ENCODE data around the gene MKNK1.

MKNK1 gene

DNA sequence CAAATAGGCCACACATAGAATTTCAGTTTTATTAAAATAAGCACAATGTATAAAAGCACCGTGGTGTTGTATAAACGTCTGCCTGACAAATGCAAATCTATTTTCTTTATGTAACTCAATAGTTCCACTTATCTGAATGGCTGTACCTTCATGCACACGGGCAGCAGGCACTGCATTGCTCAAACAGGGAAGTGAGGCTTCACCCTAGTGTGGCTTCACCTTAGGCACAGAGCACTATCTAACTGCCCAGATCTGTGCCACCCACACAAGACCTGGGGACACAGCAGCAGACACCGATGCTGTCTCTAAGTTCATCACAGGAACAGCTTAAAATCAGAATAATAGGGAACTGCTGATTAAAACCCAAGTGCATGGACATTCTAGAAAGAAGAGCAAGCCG is 46.7 kb downstream of the MKNK1 start:
- DNase-seq: no peak

DNA sequence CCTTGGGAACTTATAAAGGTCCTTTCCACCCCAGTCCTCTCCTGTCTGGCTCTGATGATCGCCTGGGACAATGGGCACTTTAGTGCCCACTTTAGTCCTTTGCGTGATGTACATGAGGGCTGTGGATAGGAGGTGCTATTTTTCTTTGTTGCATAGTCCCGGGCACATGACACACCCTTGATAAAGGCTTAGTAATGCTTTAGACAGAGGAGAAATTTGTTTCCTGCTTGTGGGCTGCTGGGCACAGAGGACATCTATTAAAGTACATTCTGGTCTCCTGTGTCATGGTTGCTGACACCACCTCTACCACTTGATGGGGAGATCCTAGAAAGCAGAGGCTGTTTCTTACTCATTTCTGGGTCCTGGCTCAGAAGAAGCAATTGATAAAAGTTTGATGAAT is 47.2 kb downstream of the MKNK1 start:
- DNase-seq: no peak

DNA sequence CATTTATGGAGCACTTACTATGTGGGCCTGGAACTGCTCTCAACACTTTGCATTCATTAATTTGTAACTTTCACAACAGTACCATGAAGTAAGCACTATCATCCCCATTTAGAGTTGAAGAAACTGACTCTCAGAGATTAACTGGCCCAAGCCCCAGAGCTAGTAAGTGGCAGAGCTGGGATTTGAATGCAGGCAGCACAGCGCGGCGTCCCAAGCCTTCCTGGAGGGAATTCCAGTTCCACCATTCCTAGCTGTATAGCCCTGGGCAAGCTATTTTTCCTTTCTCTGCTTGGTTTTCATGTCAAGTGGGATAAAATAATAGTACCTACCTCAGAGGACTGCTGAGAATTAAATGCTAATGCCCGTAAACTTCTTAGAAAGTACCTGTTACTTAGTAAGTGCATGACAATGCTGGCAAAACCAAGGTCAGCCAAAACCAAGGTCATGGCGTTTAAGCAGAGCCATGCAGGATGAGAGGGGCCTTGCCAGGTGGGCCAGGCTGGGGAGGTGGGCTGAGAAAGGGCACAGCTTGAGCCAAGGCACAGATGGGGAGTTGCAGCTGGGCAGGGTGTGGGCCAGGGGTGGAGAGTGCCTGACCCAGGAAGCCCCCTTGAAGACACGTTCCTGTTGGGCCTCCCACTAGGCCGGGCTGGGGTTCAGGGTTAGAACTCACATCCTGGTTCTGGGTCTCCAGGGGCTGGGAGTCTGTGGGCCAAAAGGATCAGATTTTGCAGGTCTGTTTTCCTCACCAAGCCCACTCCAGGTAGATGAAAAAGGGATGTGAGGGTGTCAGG is 48.0 kb downstream of the MKNK1 start:
- DNase-seq: no peak

DNA sequence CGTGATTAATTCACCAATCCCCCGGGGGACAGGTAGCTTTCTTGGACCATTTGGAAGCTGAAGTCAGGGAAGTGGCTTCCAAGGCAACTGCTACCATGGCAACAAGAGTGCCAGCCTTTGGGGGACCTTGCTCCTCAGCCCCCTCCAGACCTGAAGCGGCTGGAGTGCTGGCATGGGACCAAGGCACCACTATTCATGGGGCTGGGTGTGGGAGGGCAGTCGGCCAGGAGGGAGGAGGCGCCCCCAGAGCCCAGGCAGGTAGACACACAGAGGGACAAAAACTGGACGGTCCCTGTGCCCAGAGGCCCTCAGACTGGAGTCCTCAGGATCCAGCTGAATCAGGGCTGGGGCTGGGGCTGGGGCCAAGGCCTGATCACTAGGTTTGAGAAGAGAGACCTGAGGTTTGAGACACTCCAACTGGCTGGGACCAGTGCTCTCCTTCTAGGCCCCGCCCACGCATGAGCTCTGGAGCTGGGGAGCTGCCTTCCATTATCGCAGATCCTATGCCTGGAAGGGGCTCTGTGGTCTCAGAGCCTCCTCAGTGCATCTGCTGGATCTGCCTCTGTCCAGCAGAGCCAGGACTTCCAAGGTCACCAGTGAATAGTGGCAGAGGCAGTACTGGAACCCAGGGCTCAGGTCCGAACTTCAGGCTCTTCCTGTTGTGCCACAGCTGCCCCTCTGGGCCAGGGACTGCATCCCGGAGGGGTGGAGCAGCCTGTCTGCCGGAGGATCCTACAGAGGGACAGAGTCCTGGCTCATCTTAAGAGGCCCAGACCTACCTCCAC is 49.3 kb downstream of the MKNK1 start:
- no peak for DNase-seq

DNA sequence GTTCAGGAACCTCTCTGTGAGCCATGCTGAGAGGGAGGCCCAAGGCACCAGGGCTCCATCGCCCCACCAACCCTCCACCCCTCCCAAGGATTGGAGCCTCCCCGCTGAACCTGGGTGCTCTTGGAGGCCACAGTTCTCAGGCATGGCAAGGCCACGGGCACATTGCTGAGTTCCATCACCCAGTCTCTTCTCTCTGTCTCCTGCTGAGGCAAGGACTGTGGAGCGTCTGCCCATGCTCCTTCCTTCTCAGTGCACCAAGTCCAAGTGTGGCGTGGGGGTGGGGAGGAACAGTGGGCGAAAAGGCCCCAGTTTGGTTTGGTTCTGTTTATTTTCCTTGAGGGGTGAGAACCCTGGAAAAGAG is 49.9 kb downstream of the MKNK1 start:
- no peak for DNase-seq

DNA sequence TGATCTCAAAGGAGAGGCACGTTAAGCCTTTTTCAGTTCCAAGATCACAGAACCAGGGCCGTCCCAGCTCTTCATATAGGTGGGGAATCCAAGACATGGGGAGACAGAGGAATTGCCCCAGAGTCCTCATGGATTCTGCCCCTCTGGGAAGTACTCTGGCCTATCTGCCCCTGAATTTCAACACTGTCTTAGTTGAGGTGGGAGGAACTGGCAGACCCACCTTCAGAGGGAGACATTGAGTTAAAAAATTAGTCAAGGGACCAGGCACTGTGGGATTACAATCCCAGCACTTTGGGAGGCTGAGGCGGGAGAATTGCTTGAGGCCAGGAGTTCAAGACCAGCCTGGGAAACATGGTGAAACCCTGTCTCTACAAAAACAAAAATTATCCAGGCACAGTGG is 50.6 kb downstream of the MKNK1 start:
- DNase-seq: peak; percentile 22

DNA sequence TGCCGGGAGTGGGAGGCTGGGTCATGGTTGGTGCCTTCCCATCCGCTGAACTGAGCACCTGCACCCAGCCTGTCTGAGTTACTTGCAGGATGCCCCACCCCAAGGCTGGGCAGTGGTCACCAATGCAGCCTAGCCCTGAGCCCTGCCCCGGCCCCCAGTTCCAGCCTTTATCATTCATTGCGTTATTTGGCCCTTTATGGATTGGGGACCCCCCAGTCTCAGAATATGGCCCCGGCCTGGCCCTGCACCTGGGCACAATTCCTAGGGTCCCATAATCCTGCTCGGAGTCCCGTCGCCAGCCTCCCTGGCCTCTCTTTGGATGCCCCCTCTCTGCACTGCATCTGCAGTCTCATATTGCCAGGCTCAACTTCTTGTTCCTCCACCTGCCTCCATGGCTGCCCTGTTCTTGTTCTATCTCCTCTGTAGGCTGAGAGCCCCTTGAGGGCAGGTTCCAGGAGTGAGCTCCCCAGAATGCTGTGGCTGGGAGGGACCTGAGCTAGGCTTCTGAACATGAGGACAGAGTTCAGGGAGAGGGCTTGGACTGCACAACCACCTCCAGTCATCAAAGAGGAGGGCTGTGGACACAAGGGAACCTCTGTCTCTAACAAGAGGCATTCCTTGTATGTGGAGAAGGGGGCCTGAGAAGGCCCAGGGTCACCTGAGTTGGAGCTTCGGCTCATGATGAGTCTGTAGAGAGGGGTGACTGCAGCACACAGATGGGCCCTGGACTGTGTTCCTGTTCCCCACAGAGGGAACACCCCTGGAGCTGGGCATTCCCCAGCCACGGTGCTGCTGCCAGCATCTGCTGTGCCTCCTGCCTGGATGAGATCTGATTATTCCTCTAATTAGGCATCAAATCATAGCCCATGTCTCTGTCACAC is 51.5 kb downstream of the MKNK1 start:
- peak; percentile 21 for DNase-seq

DNA sequence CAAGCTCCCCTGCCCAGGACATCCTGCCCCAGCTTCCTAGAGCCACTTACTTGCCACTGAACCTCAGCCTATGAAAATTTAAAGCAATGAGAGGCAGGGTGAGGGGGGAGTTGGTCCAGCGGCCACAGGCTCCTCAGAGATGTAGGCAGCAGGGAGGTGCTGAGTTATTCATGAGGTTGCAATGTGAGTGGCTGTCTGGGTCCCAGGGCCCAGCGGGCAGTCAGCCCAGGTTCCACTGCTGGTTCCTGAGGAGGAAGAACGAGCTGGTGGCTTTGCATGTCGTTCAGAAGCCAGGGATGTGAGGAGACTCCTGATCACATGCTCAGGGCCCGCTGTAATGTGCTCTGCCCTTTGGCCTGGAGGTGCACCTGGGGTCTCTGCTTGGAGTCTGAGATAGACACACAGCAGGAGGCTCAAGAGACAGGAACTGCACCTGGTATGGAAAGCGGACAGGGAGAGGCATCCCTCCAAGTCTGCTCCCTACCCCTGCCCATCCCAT is 52.4 kb downstream of the MKNK1 start, which contains the start of gene KNCN:
Gene KNCN, minus strand, starts transcription at position 51 of the 499 bp plus-strand sequence. CDS start 432 bp downstream, outside the sequence.
- no peak for DNase-seq

DNA sequence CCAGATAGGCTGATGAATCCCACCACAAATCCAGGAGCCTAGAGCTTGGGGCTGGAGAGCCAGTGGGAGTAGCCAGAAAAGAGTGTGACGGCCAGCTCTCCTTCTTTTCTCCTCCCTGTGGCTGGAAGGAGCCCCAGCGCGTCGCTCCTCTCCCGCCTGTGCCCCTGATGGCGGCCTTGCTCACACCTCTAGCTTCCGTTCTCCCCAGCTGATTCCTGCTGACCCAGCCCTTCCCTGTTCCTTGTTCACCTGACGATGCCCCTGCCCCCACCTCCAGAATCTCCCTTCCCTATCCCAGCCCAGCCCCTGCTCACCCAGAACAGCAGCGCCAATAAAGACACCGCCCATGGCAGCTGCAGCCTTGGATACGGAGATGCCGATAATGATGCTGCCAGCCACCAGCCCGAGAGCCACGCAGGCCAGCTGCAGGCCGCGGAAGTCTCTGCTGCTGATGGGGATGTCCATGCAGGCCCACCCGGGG is 53.3 kb downstream of the MKNK1 start:
- DNase-seq: no peak

DNA sequence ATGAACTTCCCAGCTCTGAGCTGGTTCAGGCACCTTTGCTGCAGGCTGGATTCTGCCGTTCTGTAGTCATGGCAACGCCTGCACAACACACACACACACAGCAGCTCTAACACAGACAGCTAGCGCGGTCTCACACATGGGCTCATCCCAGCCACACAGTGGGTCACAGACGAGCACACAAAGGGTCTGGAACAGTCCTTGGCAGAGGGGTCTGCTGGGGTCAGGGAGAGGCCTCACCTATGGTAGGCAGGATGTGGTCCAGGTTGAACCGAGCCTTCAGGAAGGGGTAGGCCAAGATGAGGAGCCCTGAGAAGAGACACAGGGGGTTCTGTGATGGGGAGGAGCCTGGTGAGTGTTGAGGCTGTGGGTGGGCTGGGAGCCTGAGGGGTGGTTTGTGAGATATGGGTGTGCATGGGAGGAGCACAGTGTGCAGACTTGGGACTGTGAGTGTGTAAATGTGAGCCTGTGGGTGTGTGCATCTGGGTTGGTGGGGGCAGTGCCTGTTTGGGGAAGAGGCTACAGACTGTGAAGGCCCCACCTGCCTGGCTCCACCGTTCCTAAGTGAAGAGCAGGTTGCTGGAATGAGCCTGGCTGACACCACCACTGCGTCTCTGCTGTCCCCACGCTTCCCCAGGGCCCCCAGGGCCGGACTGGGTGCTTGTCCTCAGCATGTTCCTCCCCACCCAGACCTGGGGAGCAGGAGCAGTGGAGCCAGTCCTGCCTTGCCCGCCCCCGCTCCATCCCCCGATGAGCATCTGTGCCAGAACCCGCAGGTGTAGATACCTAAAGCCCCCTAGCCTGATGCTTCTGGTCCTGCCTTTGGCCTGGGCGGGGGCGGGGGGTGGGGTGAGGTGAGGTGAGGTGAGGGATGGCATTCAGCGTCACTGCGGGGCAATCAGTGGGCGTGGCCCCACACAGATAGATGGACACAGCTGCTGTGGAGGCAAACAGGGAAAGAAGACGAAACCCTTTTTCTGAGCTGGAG is 54.1 kb downstream of the MKNK1 start:
- DNase-seq: peak; percentile 60

DNA sequence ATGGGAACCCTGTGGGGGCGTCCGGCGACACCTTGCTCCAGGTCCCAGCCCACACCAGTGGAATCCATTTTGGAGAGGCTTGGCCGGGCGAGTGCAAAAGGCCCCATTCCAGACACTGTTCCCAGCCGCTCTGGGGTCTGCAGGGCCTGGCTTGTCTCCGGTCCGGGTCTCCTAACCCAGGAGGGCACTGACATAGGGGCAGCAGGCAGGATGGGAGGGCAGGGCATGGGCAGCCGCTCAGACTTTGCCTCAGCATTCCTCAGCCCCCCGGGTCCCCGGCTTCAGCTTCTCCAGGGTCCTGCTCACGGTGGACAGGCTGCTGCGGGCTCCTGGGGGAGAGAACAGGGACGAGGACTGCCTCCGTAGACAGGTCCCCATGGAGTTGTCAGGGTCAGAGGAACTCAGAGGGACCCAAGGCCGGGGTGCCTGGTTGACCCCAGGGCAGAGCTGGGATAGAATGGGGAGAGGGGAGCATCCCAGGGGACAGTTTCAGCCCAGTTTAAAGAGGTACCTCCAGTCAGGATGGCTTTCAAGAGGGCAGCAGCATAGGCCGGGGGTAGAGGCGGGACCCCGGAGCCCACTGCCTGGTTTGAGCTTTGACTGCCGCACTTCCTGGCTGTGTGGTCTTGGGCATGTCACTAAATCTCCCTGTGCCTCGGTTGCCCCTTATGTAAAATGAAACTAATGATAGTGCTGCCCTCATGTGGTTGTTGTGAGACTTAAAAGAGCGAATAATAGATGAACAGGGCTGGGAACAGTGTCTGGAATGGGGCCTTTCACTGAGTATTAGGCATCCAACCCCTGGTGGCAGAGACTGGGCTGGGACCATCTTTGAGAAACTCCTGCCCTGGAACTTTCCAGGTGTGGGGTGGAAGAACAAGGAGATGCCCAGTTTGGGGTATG is 56.3 kb downstream of the MKNK1 start:
- peak; percentile 81 for DNase-seq

DNA sequence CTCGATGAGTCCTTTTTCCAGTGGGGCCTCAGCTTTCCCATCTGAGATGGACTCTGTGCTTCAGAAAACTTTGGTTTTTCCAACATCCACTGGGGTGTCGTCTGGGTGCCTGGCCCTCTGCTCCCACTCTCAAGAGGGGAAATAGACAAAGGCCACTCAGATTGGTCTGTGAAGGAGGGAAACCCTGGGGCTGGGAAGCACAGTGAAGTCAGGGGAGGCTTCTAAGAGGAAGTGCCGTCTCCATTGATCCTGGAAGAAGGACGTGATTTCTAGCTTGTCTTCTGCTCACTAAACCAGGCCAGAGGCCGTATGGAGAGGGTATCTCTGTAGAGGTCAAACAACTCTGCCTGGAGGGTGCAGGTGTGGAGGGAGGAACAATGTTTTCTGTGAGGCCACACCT is 57.9 kb downstream of the MKNK1 start:
- DNase-seq: no peak

DNA sequence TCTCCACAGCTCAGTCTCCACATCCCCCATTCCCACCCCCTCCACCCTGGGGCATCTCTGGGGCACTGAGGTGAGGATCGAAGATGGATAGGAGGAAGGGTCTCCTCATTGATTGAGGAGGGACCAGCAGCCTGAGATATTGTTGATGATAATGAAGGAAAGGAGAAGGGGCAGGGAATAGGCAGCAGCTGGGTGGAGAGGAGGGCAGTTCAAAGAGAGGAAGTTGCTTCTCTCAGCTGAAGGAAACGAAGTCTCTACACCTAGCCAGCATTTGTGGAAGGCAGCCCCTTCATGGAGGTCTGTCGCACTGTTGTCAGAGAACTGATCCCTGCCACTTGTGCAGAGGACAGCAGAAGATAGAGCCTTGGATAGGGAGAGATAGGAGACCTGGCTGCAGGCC is 58.3 kb downstream of the MKNK1 start:
- DNase-seq: no peak

DNA sequence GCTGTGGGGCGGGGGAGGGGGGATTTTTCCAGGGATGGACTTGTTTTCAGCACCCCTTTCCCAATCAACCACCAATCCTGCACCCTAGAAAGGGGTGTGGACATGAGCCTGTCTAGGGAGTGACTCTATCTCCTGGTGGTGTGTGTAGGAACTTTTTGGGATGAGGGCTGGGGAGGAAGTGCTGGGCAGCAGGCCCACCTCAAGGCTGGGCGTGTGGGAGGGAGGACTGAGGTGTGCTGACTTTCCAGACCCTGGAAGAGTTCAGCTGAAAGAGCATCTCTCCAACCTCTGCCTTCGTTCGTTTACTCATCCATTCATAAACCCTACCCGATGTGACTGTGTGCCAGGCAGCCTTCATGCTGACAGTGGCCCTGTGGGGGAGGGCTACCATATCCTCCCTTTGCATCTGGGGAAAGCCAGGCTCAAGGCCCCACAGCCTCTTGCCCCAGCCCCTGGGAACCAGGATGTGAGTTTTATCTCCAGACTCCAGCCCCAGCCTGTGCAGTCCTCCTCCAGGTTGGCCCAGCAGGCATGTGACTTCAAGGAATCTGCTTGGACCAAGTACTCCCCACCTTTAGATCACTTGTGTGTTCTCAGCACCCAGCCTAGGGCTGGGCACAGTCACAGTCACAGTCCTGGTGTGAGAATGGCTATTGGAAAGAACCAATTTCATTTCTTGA is 59.4 kb downstream of the MKNK1 start:
- DNase-seq: no peak

DNA sequence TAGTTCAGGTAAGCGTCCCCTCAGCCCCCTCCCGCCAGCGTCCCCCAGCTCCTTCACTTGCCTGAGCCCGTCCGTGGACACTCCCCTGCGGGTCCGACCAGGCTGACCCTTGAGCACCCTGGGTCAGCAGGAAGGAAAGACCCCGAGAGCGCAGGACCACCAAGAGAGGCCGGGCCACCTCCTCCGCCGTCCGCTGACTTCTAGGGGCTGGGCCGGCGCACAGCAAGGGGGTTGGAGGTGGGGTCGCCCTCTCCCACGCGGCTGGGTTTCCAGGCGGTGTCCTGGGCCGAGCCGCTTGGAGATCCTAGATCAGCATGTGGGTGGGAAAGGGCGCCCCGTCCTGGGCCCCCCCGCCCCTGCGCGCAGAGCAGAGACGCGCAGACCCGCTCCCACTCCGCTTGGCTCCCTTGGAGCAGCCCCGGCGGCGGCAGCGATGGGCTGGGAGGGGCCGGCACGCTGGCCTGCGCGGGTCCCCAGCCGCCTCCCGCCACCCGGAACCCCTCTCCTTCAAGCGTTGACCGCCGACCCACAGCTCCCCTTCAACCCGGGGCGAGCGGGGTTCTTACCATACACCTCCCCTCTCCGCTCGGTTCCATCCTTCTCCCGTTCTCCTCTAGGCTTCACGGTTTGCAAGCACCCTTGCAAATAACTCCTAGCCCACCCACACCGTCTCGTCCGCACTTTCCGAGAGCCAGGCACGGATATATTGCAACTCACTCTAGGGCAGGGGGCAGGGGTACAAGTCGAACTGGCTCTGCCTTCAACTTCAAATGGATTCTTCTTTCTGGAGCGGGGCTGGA is 60.1 kb downstream of the MKNK1 start:
- no peak for DNase-seq

DNA sequence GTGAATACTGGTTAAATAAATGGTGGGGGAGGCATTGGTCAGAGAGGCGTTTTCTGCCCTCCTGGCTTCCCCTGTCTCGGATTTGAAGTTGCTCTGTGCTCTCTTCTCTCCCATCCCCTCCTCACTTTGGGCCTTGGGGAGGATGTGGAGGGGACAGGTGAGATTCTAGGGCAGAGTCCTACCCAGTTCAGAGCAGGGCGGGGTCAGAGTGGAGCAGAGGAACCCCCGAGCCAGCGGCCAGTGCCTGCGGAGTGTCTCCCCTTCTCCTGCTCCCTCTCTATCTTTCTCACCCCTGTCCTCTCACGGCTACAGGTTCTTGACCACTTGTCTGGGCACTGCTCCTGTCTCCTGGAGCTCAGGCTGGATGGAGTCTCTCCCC is 60.7 kb downstream of the MKNK1 start:
- DNase-seq: no peak

DNA sequence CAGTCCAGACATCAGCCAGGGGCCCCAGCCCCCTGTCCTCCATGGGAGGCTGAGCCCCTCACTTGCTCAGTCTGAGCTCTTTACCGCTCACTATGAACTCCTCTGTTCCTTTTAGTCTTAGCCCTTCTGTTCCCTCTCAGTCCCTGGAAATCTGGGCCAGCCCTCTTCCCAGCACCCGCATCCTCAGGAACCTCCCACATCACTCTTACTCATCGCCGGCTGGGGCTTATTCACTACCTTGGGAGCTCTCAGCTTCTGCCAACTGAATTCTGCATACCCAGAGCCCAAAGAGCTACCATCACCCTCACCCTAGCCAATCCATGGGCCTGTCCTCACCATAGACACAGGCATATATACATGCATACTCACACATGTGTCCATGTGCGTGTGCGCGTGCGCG is 64.1 kb downstream of the MKNK1 start:
- DNase-seq: no peak

DNA sequence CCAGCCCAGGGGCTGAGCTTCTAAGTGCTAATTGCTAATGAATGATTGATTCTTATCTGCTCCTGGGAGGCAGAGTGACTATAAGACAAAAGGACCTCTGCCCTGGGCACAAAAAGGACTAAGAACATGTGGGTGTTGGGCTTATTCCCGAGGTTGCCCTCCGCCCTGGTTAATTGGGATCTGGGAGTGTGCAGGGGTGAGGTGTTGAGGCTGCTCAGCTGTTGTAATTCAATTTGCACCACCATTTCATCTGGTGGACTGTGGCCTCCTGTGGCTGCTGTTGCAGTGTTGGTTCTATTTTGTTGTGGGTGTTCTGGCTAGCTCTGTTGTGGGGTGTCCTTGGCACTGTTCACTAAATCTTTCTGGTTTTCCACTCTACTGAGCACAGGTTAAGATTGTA is 65.9 kb downstream of the MKNK1 start:
- DNase-seq: peak; percentile 32

DNA sequence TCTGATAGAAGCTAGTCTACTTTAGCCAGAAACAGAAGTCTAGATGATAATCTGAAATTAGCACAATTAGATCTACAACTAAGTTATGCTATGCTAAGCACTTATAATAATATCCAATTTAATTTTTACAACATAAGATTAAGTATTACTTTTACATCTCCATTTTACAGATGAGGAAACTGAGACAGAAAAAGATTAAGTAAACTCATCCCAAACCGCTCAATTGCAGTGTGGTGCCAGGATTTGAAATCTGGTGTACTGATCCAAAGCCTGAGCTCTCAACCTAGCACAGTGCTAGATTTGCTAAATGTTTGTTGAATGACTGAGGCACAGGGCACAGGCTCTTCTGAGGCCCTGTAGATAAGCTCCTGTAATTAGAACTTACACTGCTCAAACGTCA is 66.4 kb downstream of the MKNK1 start:
- DNase-seq: no peak

Data from NCI-H82 (cell line).